Cerebellar nuclear complex (tissue), 1 donor: ENCODE results near the gene SYT15.
"Not testable (repeated sequence)": the region's sequence is repeated elsewhere in the genome, so short reads cannot be mapped to it uniquely, and the experiment has no call there.

ENCODE experiments used
- DNase-seq, 2 experiments: peaks; one replicate each; lab custom pipeline; 2025; lab: John Stamatoyannopoulos, UW

Gene SYT15

GRCh38 chr10:46578474-46579178 lies at the start of gene SYT15:
Gene SYT15 (plus strand): TSS chr10:46579128. CDS start chr10:46579169, 41 bp downstream.
- not testable (repeated sequence) for DNase-seq

GRCh38 chr10:46529742-46530141 lies 49.2 kb upstream of the SYT15 start:
- not testable (repeated sequence) for DNase-seq

- DNase-seq, result no peak
These were observed 48.4 kb upstream of the SYT15 start for GRCh38 chr10:46530249-46531186.

- DNase-seq, result not testable (repeated sequence)
These were observed 46.7 kb upstream of the SYT15 start for GRCh38 chr10:46532256-46532655.

- no peak for DNase-seq
These were observed 44.0 kb upstream of the SYT15 start for GRCh38 chr10:46534828-46535524.

GRCh38 chr10:46536171-46536570 lies 42.8 kb upstream of the SYT15 start:
- DNase-seq, result no peak

GRCh38 chr10:46536781-46537180 lies 42.1 kb upstream of the SYT15 start:
- DNase-seq, result no peak

GRCh38 chr10:46537309-46537708 lies 41.6 kb upstream of the SYT15 start:
- DNase-seq, result no peak

- DNase-seq, result no peak
These were observed 40.8 kb upstream of the SYT15 start for GRCh38 chr10:46538155-46538554.

GRCh38 chr10:46538717-46539426 lies 40.1 kb upstream of the SYT15 start:
- no peak for DNase-seq

- no peak for DNase-seq
These were observed 39.1 kb upstream of the SYT15 start for GRCh38 chr10:46539596-46540411.

- no peak for DNase-seq
These were observed 38.4 kb upstream of the SYT15 start for GRCh38 chr10:46540412-46541016.

GRCh38 chr10:46541017-46541661 lies 37.8 kb upstream of the SYT15 start:
- no peak for DNase-seq

- no peak for DNase-seq
These were observed 37.0 kb upstream of the SYT15 start for GRCh38 chr10:46541735-46542566.

- no peak for DNase-seq
These were observed 36.1 kb upstream of the SYT15 start for GRCh38 chr10:46542567-46543465.

- DNase-seq, result no peak
These were observed 35.2 kb upstream of the SYT15 start for GRCh38 chr10:46543466-46544377.
